ENCODE results near the gene IL10RA. TPM values are rescaled to one million over a fixed set of nuclear protein-coding genes. Genes with fewer than 3 reads are reported as not detected.

The IL10RA gene
- polyA plus RNA-seq, result 8.6 TPM
- long read RNA-seq, donor 1, partial matches to known transcripts, result 0 of 2 reads
- long read RNA-seq, donor 1, other reads (novel, unspliced or antisense), result 0 of 2 reads
- long read RNA-seq, donor 2, full-length matches to known transcripts, result 4 of 4 reads
- long read RNA-seq, donor 2, partial matches to known transcripts, result 0 of 4 reads
- long read RNA-seq, donor 2, other reads (novel, unspliced or antisense), result 0 of 4 reads
- long read RNA-seq, donor 3, result 0 reads
- long read RNA-seq, donor 4, result 0 reads
- long read RNA-seq, donor 5, partial matches to known transcripts, result 0 of 4 reads
- long read RNA-seq, donor 5, other reads (novel, unspliced or antisense), result 0 of 4 reads
- long read RNA-seq, donor 6, partial matches to known transcripts, result 0 of 1 reads
- long read RNA-seq, donor 6, other reads (novel, unspliced or antisense), result 0 of 1 reads
- long read RNA-seq, donor 7, partial matches to known transcripts, result 0 of 2 reads
- long read RNA-seq, donor 7, other reads (novel, unspliced or antisense), result 0 of 2 reads
- long read RNA-seq, donor 8, partial matches to known transcripts, result 0 of 3 reads
- long read RNA-seq, donor 8, other reads (novel, unspliced or antisense), result 0 of 3 reads
- long read RNA-seq, donor 9, result 0 reads
- long read RNA-seq, donor 10, partial matches to known transcripts, result 0 of 4 reads
- long read RNA-seq, donor 10, other reads (novel, unspliced or antisense), result 0 of 4 reads
- long read RNA-seq, donor 11, partial matches to known transcripts, result 0 of 4 reads
- long read RNA-seq, donor 11, other reads (novel, unspliced or antisense), result 0 of 4 reads

- H3K9me3 ChIP-seq (ENCODE audit: control insufficient read depth, low read depth, low read length), result peaks cover 3% of the 10 kb centered on the region
- H3K4me1 ChIP-seq (ENCODE audit: control insufficient read depth, insufficient read depth, low read length), result peaks cover 5% of the 10 kb centered on the region
- no CpG with 5 or more reads among the region's 71 CpGs for WGBS (ENCODE audit: insufficient coverage, low lambda C conversion rate)
- peak within 1 kb of the TSS; percentile 25 for H3K27ac ChIP-seq (ENCODE audit: low read length)
- no peaks in the 10 kb centered on the region for H3K36me3 ChIP-seq (ENCODE audit: control insufficient read depth, insufficient read depth, low read length)
- DNase-seq, result peak; percentile 77 to 92
- H3K27me3 ChIP-seq (ENCODE audit: control insufficient read depth, insufficient read depth, low read length), result peaks cover 24% of the 10 kb centered on the region
- H3K4me3 ChIP-seq (ENCODE audit: low read length), result peak within 1 kb of the TSS; percentile 72
Observed at GRCh38 chr11:117985953-117986887, at the start of gene IL10RA. IL10RA (plus strand) TSS chr11:117986394; CDS start chr11:117986468, 74 bp downstream.

DNA sequence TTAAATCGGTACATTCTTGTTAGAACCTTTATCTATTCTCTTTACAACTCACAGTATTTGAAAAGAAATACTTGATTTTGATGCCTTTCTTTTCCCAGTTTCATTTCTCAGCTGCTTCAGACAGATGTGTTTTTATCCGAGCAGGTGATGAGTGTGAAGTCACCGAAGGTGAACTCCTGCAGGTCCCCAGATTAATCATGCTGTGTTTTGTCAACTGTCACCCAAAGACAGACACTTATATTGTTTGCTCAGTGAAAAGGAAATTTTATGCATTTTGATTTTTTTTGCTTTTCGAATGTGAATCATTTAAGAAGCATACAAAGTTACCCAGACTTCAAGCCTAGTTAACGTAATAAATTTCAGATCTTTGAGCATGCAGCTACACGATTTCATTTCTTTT lies 49.2 kb upstream of the IL10RA start:
- Histone ChIP-seq H3K4me1 (ENCODE audit: control insufficient read depth, insufficient read depth, low read length) (peaks cover 22% of the 10 kb centered on the region), H3K36me3 (ENCODE audit: control insufficient read depth, insufficient read depth, low read length) (no peaks in the 10 kb centered on the region), H3K27ac (ENCODE audit: low read length) (peak overlapping the region; percentile 39), H3K27me3 (ENCODE audit: control insufficient read depth, insufficient read depth, low read length) (no peaks in the 10 kb centered on the region), H3K4me3 (ENCODE audit: low read length) (no peak overlapping the region), H3K9me3 (ENCODE audit: control insufficient read depth, low read depth, low read length) (no peaks in the 10 kb centered on the region)
- DNase-seq, result no peak
- 44% methylated on average over 3 of the region's 6 CpGs for WGBS (ENCODE audit: insufficient coverage, low lambda C conversion rate)

- H3K4me1 ChIP-seq (ENCODE audit: control insufficient read depth, insufficient read depth, low read length), result peaks cover 9% of the 10 kb centered on the region
Observed at GRCh38 chr11:117940736-117941135, 45.5 kb upstream of the IL10RA start.

DNA sequence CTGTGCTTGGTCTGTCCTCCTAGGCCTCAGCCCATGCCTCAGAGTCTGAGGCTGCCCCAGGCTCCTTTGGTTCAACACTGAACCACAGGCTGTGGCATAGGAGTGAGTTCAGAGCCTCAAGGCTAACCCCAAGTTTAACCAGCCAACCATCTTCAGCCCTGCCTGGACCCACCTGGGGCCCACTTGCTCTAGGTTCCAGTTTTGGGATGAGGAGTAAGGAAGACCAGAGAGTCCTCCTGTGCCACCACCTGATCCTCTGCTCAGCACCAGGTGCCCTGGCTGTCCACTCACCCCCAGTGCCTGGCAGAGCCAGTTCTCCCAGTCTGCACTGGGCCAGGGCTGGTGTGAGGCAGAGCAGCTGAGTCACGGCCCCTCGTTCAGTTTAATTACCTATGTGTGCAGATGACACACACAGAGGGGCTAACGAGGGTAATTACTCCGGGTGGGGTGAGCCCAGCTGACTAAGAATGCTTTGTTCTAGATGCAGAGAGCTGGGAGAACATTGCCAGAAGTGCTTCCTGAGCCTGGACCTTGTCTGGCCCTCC lies 45.0 kb upstream of the IL10RA start:
- Histone ChIP-seq H3K4me3 (ENCODE audit: low read length) (no peak overlapping the region), H3K27ac (ENCODE audit: low read length) (no peak overlapping the region), H3K4me1 (ENCODE audit: control insufficient read depth, insufficient read depth, low read length) (peaks cover 9% of the 10 kb centered on the region), H3K9me3 (ENCODE audit: control insufficient read depth, low read depth, low read length) (no peaks in the 10 kb centered on the region), H3K27me3 (ENCODE audit: control insufficient read depth, insufficient read depth, low read length) (no peaks in the 10 kb centered on the region), H3K36me3 (ENCODE audit: control insufficient read depth, insufficient read depth, low read length) (no peaks in the 10 kb centered on the region)
- no peak for DNase-seq
- no CpG with 5 or more reads among the region's 4 CpGs for WGBS (ENCODE audit: insufficient coverage, low lambda C conversion rate)

More at GRCh38 chr11:117940736-117941135, 45.5 kb upstream of the IL10RA start:
- H3K27ac ChIP-seq (ENCODE audit: low read length), result no peak overlapping the region
- no peaks in the 10 kb centered on the region for H3K9me3 ChIP-seq (ENCODE audit: control insufficient read depth, low read depth, low read length)
- no peaks in the 10 kb centered on the region for H3K27me3 ChIP-seq (ENCODE audit: control insufficient read depth, insufficient read depth, low read length)
- DNase-seq, result no peak
- WGBS (ENCODE audit: insufficient coverage, low lambda C conversion rate), result no CpG with 5 or more reads among the region's 8 CpGs
- H3K4me3 ChIP-seq (ENCODE audit: low read length), result no peak overlapping the region
- no peaks in the 10 kb centered on the region for H3K36me3 ChIP-seq (ENCODE audit: control insufficient read depth, insufficient read depth, low read length)

- Histone ChIP-seq H3K4me1 (ENCODE audit: control insufficient read depth, insufficient read depth, low read length) (peaks cover 14% of the 10 kb centered on the region), H3K27ac (ENCODE audit: low read length) (no peak overlapping the region), H3K9me3 (ENCODE audit: control insufficient read depth, low read depth, low read length) (no peaks in the 10 kb centered on the region), H3K36me3 (ENCODE audit: control insufficient read depth, insufficient read depth, low read length) (no peaks in the 10 kb centered on the region), H3K27me3 (ENCODE audit: control insufficient read depth, insufficient read depth, low read length) (no peaks in the 10 kb centered on the region), H3K4me3 (ENCODE audit: low read length) (no peak overlapping the region)
- 83% methylated on average over 1 of the region's 6 CpGs for WGBS (ENCODE audit: insufficient coverage, low lambda C conversion rate)
- DNase-seq, result no peak
Observed at GRCh38 chr11:117941976-117942654, 44.1 kb upstream of the IL10RA start.

- Histone ChIP-seq H3K27me3 (ENCODE audit: control insufficient read depth, insufficient read depth, low read length) (no peaks in the 10 kb centered on the region), H3K27ac (ENCODE audit: low read length) (peak overlapping the region; percentile 41), H3K36me3 (ENCODE audit: control insufficient read depth, insufficient read depth, low read length) (no peaks in the 10 kb centered on the region), H3K9me3 (ENCODE audit: control insufficient read depth, low read depth, low read length) (no peaks in the 10 kb centered on the region), H3K4me3 (ENCODE audit: low read length) (no peak overlapping the region), H3K4me1 (ENCODE audit: control insufficient read depth, insufficient read depth, low read length) (peaks cover 10% of the 10 kb centered on the region)
- WGBS (ENCODE audit: insufficient coverage, low lambda C conversion rate), result no CpG with 5 or more reads among the region's 5 CpGs
- no peak for DNase-seq
Observed at GRCh38 chr11:117944554-117944953, 41.6 kb upstream of the IL10RA start.

DNA sequence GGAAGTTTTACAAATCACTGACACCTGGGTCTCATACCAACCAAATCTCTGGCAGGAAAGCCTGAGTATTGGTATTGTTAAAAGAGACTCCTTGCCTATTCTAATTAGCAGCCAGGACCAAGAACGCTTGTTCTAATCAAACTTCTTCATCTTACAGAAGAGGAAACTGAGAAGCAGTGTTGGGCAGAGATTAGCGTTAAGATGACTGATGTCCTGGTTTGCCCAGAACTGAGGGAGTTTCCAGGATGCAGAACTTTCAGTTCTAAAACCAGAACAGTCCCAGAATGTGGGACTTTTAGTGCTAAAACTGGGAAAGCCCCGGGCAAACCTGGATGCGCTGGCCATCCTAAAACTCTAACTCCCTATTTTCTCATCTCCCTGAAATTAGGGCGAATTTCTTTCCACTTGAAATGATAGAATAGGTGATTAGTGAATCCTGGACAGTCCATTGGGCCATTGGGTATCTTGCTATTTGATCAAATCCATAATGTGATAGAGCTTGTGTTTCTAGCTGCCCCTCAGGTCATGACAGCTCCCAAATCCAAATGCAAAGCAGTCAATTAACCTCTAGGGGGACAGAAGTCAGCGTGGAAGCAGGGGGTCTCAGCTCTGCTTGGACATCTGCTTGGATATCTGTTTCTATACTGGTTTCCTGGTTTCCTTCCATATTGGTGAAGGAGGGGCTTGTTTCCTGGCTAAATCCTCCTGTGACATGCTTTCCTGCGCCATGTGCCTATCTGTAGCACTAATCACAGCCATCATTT lies 41.0 kb upstream of the IL10RA start:
- Histone ChIP-seq H3K9me3 (ENCODE audit: control insufficient read depth, low read depth, low read length) (no peaks in the 10 kb centered on the region), H3K4me3 (ENCODE audit: low read length) (no peak overlapping the region), H3K36me3 (ENCODE audit: control insufficient read depth, insufficient read depth, low read length) (no peaks in the 10 kb centered on the region), H3K4me1 (ENCODE audit: control insufficient read depth, insufficient read depth, low read length) (peaks cover 10% of the 10 kb centered on the region), H3K27me3 (ENCODE audit: control insufficient read depth, insufficient read depth, low read length) (no peaks in the 10 kb centered on the region), H3K27ac (ENCODE audit: low read length) (no peak overlapping the region)
- DNase-seq, result no peak
- WGBS (ENCODE audit: insufficient coverage, low lambda C conversion rate), result 20% methylated on average over 1 of the region's 7 CpGs

GRCh38 chr11:117946156-117946841 lies 39.9 kb upstream of the IL10RA start:
- Histone ChIP-seq H3K36me3 (ENCODE audit: control insufficient read depth, insufficient read depth, low read length) (no peaks in the 10 kb centered on the region), H3K27ac (ENCODE audit: low read length) (no peak overlapping the region), H3K4me1 (ENCODE audit: control insufficient read depth, insufficient read depth, low read length) (peaks cover 8% of the 10 kb centered on the region), H3K27me3 (ENCODE audit: control insufficient read depth, insufficient read depth, low read length) (no peaks in the 10 kb centered on the region), H3K4me3 (ENCODE audit: low read length) (no peak overlapping the region), H3K9me3 (ENCODE audit: control insufficient read depth, low read depth, low read length) (no peaks in the 10 kb centered on the region)
- no CpG with 5 or more reads among the region's 5 CpGs for WGBS (ENCODE audit: insufficient coverage, low lambda C conversion rate)
- no peak for DNase-seq

Measured in large intestine (tissue), 12 donors.